ENCODE data around the gene MTREX.

DNA sequence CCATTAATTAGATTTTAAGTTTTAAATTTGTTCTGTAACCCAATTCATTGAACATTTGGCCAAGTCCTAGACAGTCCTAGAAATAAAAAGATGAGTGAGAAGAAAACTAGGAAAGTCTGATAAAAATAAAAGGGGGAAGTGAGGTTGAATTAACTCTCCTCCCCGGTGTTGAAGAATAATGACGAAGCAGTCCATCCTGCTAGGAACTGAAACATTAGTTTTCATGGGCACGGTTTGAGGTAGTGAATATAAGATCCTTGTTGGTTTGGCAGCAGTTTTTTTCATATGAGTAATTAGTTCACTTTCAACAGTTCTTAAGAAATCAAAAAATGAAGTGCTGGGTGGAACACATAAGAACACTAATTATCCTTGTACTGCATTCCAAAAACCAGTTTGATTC is 103.1 kb downstream of the MTREX start:
- TF ChIP-seq, protein P1, sequence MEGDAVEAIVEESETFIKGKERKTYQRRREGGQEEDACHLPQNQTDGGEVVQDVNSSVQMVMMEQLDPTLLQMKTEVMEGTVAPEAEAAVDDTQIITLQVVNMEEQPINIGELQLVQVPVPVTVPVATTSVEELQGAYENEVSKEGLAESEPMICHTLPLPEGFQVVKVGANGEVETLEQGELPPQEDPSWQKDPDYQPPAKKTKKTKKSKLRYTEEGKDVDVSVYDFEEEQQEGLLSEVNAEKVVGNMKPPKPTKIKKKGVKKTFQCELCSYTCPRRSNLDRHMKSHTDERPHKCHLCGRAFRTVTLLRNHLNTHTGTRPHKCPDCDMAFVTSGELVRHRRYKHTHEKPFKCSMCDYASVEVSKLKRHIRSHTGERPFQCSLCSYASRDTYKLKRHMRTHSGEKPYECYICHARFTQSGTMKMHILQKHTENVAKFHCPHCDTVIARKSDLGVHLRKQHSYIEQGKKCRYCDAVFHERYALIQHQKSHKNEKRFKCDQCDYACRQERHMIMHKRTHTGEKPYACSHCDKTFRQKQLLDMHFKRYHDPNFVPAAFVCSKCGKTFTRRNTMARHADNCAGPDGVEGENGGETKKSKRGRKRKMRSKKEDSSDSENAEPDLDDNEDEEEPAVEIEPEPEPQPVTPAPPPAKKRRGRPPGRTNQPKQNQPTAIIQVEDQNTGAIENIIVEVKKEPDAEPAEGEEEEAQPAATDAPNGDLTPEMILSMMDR (tag by site-specific recombination; IDR thresholded peaks at IDR 0.05) = no peak
- no peak for TF ChIP-seq RBAK (tag by site-specific recombination; IDR thresholded peaks at IDR 0.05)
- no peak for TF ChIP-seq ZNF747 (tag by site-specific recombination; IDR thresholded peaks at IDR 0.05)
